ENCODE results near the gene DHTKD1.

Gene DHTKD1

DNA sequence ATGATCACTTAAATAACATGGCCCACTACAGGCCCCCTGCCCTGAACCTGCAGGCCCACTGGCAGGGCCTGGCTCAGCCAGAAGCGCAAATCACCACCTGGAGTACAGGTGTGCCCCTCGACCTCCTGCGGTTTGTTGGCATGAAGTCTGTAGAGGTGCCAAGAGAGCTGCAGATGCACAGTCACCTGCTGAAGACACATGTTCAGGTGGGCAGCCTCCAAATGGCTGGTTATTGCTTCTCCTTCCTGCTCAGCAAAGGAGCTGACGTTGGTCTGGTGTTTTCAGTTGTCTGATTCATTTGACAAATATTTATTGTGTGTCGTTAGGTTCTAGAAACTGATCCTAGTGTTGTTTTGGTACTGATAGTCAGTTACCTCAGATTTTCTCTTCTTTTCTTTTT is 29.0 kb downstream of the DHTKD1 start:
- Histone ChIP-seq H3K79me2 (no peaks in the 10 kb centered on the region), H2AFZ (no peak overlapping the region), H3K4me1 (no peaks in the 10 kb centered on the region), H3K4me2 (ENCODE audit: low read length) (no peak overlapping the region), H3K27ac (no peak overlapping the region), H3K9ac (no peak overlapping the region), H3K36me3 (ENCODE audit: control insufficient read depth, insufficient read depth, low read length) (no peaks in the 10 kb centered on the region), H3K9me3 (ENCODE audit: control insufficient read depth, low read length) (no peaks in the 10 kb centered on the region), H3K27me3 (ENCODE audit: control insufficient read depth, insufficient read depth, low read length) (no peaks in the 10 kb centered on the region), H3K4me3 (ENCODE audit: low read depth, low read length) (no peak overlapping the region)
- TF ChIP-seq, protein P1, sequence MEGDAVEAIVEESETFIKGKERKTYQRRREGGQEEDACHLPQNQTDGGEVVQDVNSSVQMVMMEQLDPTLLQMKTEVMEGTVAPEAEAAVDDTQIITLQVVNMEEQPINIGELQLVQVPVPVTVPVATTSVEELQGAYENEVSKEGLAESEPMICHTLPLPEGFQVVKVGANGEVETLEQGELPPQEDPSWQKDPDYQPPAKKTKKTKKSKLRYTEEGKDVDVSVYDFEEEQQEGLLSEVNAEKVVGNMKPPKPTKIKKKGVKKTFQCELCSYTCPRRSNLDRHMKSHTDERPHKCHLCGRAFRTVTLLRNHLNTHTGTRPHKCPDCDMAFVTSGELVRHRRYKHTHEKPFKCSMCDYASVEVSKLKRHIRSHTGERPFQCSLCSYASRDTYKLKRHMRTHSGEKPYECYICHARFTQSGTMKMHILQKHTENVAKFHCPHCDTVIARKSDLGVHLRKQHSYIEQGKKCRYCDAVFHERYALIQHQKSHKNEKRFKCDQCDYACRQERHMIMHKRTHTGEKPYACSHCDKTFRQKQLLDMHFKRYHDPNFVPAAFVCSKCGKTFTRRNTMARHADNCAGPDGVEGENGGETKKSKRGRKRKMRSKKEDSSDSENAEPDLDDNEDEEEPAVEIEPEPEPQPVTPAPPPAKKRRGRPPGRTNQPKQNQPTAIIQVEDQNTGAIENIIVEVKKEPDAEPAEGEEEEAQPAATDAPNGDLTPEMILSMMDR (IDR thresholded peaks at IDR 0.05), result no peak

DNA sequence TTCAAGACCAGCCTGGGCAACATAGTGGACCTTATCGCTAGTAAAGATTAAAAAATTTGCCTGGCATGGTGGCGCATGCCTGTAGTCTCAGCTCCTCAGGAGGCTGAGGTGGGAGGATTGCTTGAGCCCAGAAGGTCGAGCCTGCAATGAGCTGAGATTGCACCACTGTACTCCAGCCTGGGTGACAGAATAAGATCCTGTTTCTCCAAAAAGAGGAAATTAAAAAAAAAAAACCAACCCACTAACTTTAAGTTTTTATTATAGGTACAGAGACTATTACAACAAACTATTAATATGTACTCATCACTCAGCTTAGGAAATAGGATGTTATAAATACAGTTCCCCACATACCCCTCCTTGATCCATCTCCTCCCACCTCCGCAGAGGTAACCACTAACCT is 30.2 kb downstream of the DHTKD1 start:
- Histone ChIP-seq H2AFZ (no peak overlapping the region), H3K27ac (no peak overlapping the region), H3K36me3 (ENCODE audit: control insufficient read depth, insufficient read depth, low read length) (no peaks in the 10 kb centered on the region), H3K27me3 (ENCODE audit: control insufficient read depth, insufficient read depth, low read length) (no peaks in the 10 kb centered on the region), H3K9ac (no peak overlapping the region), H3K79me2 (no peaks in the 10 kb centered on the region), H3K4me3 (ENCODE audit: low read depth, low read length) (no peak overlapping the region), H3K4me2 (ENCODE audit: low read length) (no peak overlapping the region), H3K4me1 (no peaks in the 10 kb centered on the region), H3K9me3 (ENCODE audit: control insufficient read depth, low read length) (no peaks in the 10 kb centered on the region)
- TF ChIP-seq, protein P1 (IDR thresholded peaks at IDR 0.05), result no peak

DNA sequence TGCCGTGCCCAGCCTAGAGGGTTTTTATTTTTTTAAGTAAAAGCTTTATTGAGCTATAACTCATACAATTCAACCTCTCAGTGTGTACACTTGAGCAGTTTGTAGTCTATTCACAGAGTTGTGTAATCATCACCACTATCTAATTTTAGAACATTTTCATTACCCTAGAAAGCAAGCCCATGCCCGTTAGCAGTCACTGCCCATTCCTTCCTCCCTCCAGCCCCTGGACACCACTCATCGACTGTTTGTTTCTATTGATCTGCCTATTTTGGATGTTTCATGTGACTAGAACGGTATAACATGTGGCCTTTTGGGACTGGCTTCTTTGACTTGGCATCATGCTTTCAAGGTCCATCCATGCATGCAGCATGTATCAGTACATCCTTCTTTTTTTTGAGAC is 35.0 kb downstream of the DHTKD1 start:
- H3K9me3 ChIP-seq (ENCODE audit: control insufficient read depth, low read length), result no peaks in the 10 kb centered on the region
- no peak overlapping the region for H3K9ac ChIP-seq
- no peak overlapping the region for H2AFZ ChIP-seq
- no peak overlapping the region for H3K4me2 ChIP-seq (ENCODE audit: low read length)
- no peak overlapping the region for H3K4me3 ChIP-seq (ENCODE audit: low read depth, low read length)
- H3K27me3 ChIP-seq (ENCODE audit: control insufficient read depth, insufficient read depth, low read length), result no peaks in the 10 kb centered on the region
- no peaks in the 10 kb centered on the region for H3K79me2 ChIP-seq
- no peaks in the 10 kb centered on the region for H3K36me3 ChIP-seq (ENCODE audit: control insufficient read depth, insufficient read depth, low read length)
- no peak overlapping the region for H3K27ac ChIP-seq
- H3K4me1 ChIP-seq, result no peaks in the 10 kb centered on the region
- TF ChIP-seq, protein P1 (IDR thresholded peaks at IDR 0.05), result no peak

DNA sequence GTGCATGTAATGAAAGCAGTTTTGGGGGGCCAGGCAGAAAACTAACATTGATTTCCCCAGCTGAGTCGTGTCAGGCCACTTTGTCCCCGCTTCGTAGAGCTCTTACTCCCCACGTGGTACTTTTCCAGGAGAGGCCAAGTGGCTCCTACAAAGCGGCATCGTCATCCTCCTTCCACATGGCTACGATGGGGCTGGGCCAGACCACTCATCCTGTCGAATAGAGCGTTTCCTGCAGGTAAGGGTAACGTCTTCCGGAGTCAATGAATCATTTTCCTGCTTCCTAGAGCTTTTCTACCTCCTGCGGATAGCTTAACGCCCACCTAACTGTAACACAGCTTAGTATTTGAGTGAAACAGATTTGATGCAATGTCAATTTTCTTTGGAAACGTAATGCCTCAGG is 39.0 kb downstream of the DHTKD1 start:
- Histone ChIP-seq H3K27me3 (ENCODE audit: control insufficient read depth, insufficient read depth, low read length) (no peaks in the 10 kb centered on the region), H3K4me1 (no peaks in the 10 kb centered on the region), H3K4me3 (ENCODE audit: low read depth, low read length) (no peak overlapping the region), H3K4me2 (ENCODE audit: low read length) (no peak overlapping the region), H3K27ac (no peak overlapping the region), H3K9me3 (ENCODE audit: control insufficient read depth, low read length) (no peaks in the 10 kb centered on the region), H3K36me3 (ENCODE audit: control insufficient read depth, insufficient read depth, low read length) (no peaks in the 10 kb centered on the region), H3K79me2 (no peaks in the 10 kb centered on the region), H2AFZ (no peak overlapping the region), H3K9ac (no peak overlapping the region)
- TF ChIP-seq, protein P1 (IDR thresholded peaks at IDR 0.05), result no peak

DNA sequence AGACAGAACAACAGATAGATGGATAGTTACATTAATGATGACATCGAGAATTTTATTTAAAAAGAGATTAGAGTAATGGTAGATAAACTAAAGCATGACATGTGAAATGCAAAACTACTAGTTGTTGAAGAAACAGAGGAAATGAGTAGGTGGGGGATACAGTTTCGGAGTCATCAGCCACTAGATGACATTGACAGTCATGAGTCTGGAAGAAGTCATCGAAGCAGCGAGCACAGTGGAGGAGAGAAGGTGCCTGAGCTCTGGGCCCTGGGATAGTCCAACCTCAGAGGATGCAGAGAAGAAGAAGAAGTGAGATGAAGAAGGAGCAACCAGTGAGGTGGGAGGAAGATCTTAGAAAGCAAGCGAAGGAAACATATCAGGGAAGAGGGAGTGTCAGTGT is 40.5 kb downstream of the DHTKD1 start:
- no peak overlapping the region for H3K9ac ChIP-seq
- H3K4me3 ChIP-seq (ENCODE audit: low read depth, low read length), result no peak overlapping the region
- H3K27me3 ChIP-seq (ENCODE audit: control insufficient read depth, insufficient read depth, low read length), result no peaks in the 10 kb centered on the region
- no peaks in the 10 kb centered on the region for H3K4me1 ChIP-seq
- TF ChIP-seq, protein P1 (IDR thresholded peaks at IDR 0.05), result no peak
- no peaks in the 10 kb centered on the region for H3K9me3 ChIP-seq (ENCODE audit: control insufficient read depth, low read length)
- H3K27ac ChIP-seq, result no peak overlapping the region
- no peak overlapping the region for H2AFZ ChIP-seq
- no peak overlapping the region for H3K4me2 ChIP-seq (ENCODE audit: low read length)
- no peaks in the 10 kb centered on the region for H3K79me2 ChIP-seq
- H3K36me3 ChIP-seq (ENCODE audit: control insufficient read depth, insufficient read depth, low read length), result no peaks in the 10 kb centered on the region
